H1 (cell line): ENCODE results near the gene RIC8A. TPM values are rescaled to one million over a fixed set of nuclear protein-coding genes. Genes with fewer than 3 reads are reported as not detected.
"Not testable (repeated sequence)": the region's sequence is repeated elsewhere in the genome, so short reads cannot be mapped to it uniquely, and the experiment has no call there.

Source experiments
- CTCF ChIA-PET: fragments of 300-600 bp; sonication (Branson Sonifier 250); formaldehyde crosslinking; loops from one replicate; lab custom pipeline; 2021; ENCODE audit not compliant: partially characterized antibody; lab: Charles Lee
- POLR2A ChIA-PET: fragments of 300-600 bp; sonication (Branson Sonifier 250); formaldehyde crosslinking; loops from one replicate; lab custom pipeline; 2021; ENCODE audit warnings: inconsistent platforms; ENCODE audit not compliant: partially characterized antibody; lab: Charles Lee
- DNase-seq, 2 experiments: peaks; one replicate each; pipeline versions ENCODE4 v3.0.0 to v3.0.0-alpha.2; 2010 to 2022; ENCODE audit warnings: low spot score in 2 of 2, low read depth in 1 of 2, mixed read lengths in 1 of 2
- FAIRE-seq: peaks from 2 replicates; lab custom pipeline; 2011; peaks lifted over from hg19 to GRCh38; lab: Jason Lieb, UNC
- H2AFZ ChIP-seq: 2 replicates; pipeline ENCODE4 v1.8.1; 2012; ENCODE audit warnings: low read length, inconsistent platforms
- H2AK5ac ChIP-seq: 2 replicates; pipeline ENCODE4 v1.6.1; 2013; ENCODE audit warnings: low read depth, low read length
- H2BK120ac ChIP-seq: replicated peaks from 2 replicates; pipeline ENCODE3; 2013; ENCODE audit warnings: low read depth, low read length, inconsistent platforms
- H2BK12ac ChIP-seq: 2 replicates; pipeline ENCODE4 v1.6.1; 2013; ENCODE audit warnings: low read depth, low read length
- H2BK15ac ChIP-seq: 2 replicates; pipeline ENCODE4 v1.6.1; 2013; ENCODE audit warnings: low read length
- H2BK20ac ChIP-seq: 2 replicates; pipeline ENCODE4 v1.6.1; 2013; ENCODE audit warnings: low read length
- H2BK5ac ChIP-seq: 2 replicates; pipeline ENCODE4 v1.6.1; 2013; ENCODE audit warnings: low read depth, low read length
- H3K14ac ChIP-seq: 2 replicates; pipeline ENCODE4 v1.6.1; 2013; ENCODE audit warnings: inconsistent platforms; ENCODE audit not compliant: insufficient read length
- H3K18ac ChIP-seq: 2 replicates; pipeline ENCODE4 v1.6.1; 2013; ENCODE audit warnings: low read length; ENCODE audit errors: extremely low read depth
- H3K23ac ChIP-seq: 2 replicates; pipeline ENCODE4 v1.6.1; 2013; ENCODE audit warnings: inconsistent platforms; ENCODE audit not compliant: insufficient read length
- H3K23me2 ChIP-seq: 2 replicates; pipeline ENCODE4 v1.6.1; 2013; ENCODE audit warnings: low read depth, low read length
- H3K27ac ChIP-seq: 2 replicates; pipeline ENCODE4 v1.6.1; 2011; ENCODE audit warnings: low read depth, low read length, inconsistent platforms
- H3K27me3 ChIP-seq, 4 experiments: replicated peaks in 1 of 4; 1 replicate in 1 of 4; 2 replicates in 3 of 4; pipeline versions ENCODE4 v1.6.1 to v1.8.1; 2011 to 2013; ENCODE audit warnings: low read length in 3 of 4, mild to moderate bottlenecking in 3 of 4, inconsistent platforms in 2 of 4, mixed read lengths in 2 of 4, moderate library complexity in 1 of 4; ENCODE audit not compliant: control insufficient read depth in 3 of 4, insufficient read depth in 3 of 4; ENCODE audit errors: extremely low read depth in 1 of 4
- H3K36me3 ChIP-seq, 4 experiments: 2 replicates each; pipeline versions ENCODE4 v1.6.1 to v1.8.1; 2011 to 2013; ENCODE audit warnings: mild to moderate bottlenecking in 4 of 4, low read length in 3 of 4, moderate library complexity in 2 of 4, control low read depth in 1 of 4, inconsistent platforms in 1 of 4; ENCODE audit not compliant: insufficient read depth in 4 of 4, control insufficient read depth in 2 of 4
- H3K4ac ChIP-seq: replicated peaks from 2 replicates; pipeline ENCODE3; 2013; ENCODE audit warnings: low read length, low read depth, mixed read lengths, inconsistent platforms; ENCODE audit not compliant: insufficient read length
- H3K4me1 ChIP-seq, 4 experiments: replicated peaks in 1 of 4; 1 replicate in 1 of 4; 2 replicates in 3 of 4; pipeline versions ENCODE4 v1.6.1 to v1.8.1; 2011 to 2013; ENCODE audit warnings: low read length in 3 of 4, inconsistent platforms in 2 of 4, mixed read lengths in 1 of 4; ENCODE audit not compliant: insufficient read depth in 4 of 4, control insufficient read depth in 3 of 4
- H3K4me2 ChIP-seq, 2 experiments: 2 replicates each; pipeline versions ENCODE4 v1.6.1 to v1.8.1; 2011 to 2013; ENCODE audit warnings: low read depth in 2 of 2, low read length in 2 of 2, control low read depth in 1 of 2, inconsistent platforms in 1 of 2, mild to moderate bottlenecking in 1 of 2; ENCODE audit not compliant: insufficient read depth in 1 of 2
- H3K4me3 ChIP-seq, 4 experiments: fragments of 200-600, 300-600 bp in 1 of 4; sonication (generic), shearing (Covaris generic), sonication (Bioruptor Twin) in 1 of 4; 2 replicates each; pipeline versions ENCODE4 v1.5.1 to v1.8.1; 2011 to 2016; ENCODE audit warnings: low read length in 4 of 4, low read depth in 3 of 4, control low read depth in 2 of 4, inconsistent platforms in 2 of 4, mild to moderate bottlenecking in 2 of 4, mixed read lengths in 1 of 4, moderate library complexity in 1 of 4; ENCODE audit not compliant: insufficient read depth in 2 of 4; ENCODE audit errors: extremely low read depth in 1 of 4
- H3K56ac ChIP-seq: replicated peaks from 2 replicates; pipeline ENCODE3; 2013; ENCODE audit warnings: low read depth, mild to moderate bottlenecking, mixed read lengths, low read length, inconsistent platforms; ENCODE audit not compliant: insufficient read length
- H3K79me1 ChIP-seq: 2 replicates; pipeline ENCODE4 v1.6.1; 2013; ENCODE audit warnings: low read depth, low read length, control low read depth
- H3K79me2 ChIP-seq, 2 experiments: 2 replicates each; pipeline versions ENCODE4 v1.6.1 to v1.8.1; 2012 to 2013; ENCODE audit warnings: low read length in 2 of 2, mild to moderate bottlenecking in 2 of 2, inconsistent platforms in 1 of 2; ENCODE audit not compliant: insufficient read depth in 2 of 2, control insufficient read depth in 1 of 2
- H3K9ac ChIP-seq, 4 experiments: replicated peaks in 1 of 4; 1 replicate in 1 of 4; 2 replicates in 3 of 4; pipeline versions ENCODE4 v1.6.1 to v1.8.1; 2011 to 2013; ENCODE audit warnings: low read depth in 3 of 4, low read length in 3 of 4, control low read depth in 2 of 4, mild to moderate bottlenecking in 2 of 4, moderate library complexity in 2 of 4, inconsistent platforms in 1 of 4; ENCODE audit errors: extremely low read depth in 1 of 4
- H3K9me3 ChIP-seq, 2 experiments: 2 replicates each; pipeline versions ENCODE4 v1.6.1 to v1.8.1; 2012 to 2013; ENCODE audit warnings: mild to moderate bottlenecking in 2 of 2, moderate library complexity in 2 of 2, control low read depth in 1 of 2, inconsistent platforms in 1 of 2, low read depth in 1 of 2, low read length in 1 of 2, mixed read lengths in 1 of 2; ENCODE audit not compliant: insufficient read depth in 2 of 2
- H4K20me1 ChIP-seq, 2 experiments: replicated peaks in 1 of 2; 2 replicates each; pipeline versions ENCODE3 to v1.8.1; 2011 to 2013; ENCODE audit warnings: inconsistent platforms in 2 of 2, low read length in 2 of 2, mild to moderate bottlenecking in 1 of 2; ENCODE audit not compliant: insufficient read depth in 2 of 2, control insufficient read depth in 1 of 2
- H4K5ac ChIP-seq: 2 replicates; pipeline ENCODE4 v1.6.1; 2013; ENCODE audit warnings: low read length, low read depth, mixed read lengths, inconsistent platforms; ENCODE audit not compliant: insufficient read length
- H4K8ac ChIP-seq: 2 replicates; pipeline ENCODE4 v1.8.0; 2013; ENCODE audit warnings: mild to moderate bottlenecking, moderate library complexity, low read length, inconsistent platforms; ENCODE audit not compliant: insufficient read depth; ENCODE audit errors: extremely low read depth
- H4K91ac ChIP-seq: replicated peaks from 2 replicates; pipeline ENCODE3; 2013; ENCODE audit warnings: low read length, mixed read lengths, inconsistent platforms; ENCODE audit not compliant: insufficient read length
- WGBS, 2 experiments: shearing (Covaris generic) in 1 of 2; methylation state at CpG; one replicate each; pipeline versions ENCODE4 v1.1.6 to v1.1.7; 2013 to 2015; ENCODE audit warnings: low lambda C conversion rate in 2 of 2, mixed read lengths in 2 of 2, inconsistent platforms in 1 of 2, low coverage in 1 of 2, missing lambda C conversion rate in 1 of 2; ENCODE audit not compliant: insufficient replicate concordance in 2 of 2, insufficient coverage in 1 of 2, insufficient read length in 1 of 2; ENCODE audit errors: extremely low coverage in 1 of 2, missing lambda C conversion rate in 1 of 2; 5-methylcytosine and 5-hydroxymethylcytosine counted together
- polyA plus RNA-seq, 7 experiments: library from polyadenylated mRNA; depleted of rRNA in 3 of 7; stranded (reverse) in 5 of 7; unstranded in 2 of 7; fragments of >200 nt in 5 of 7; fragments of 200-250 nt in 2 of 7; gene quantifications; 1 replicate in 5 of 7; 2 replicates in 1 of 7; 4 replicates in 1 of 7; pipeline versions ENCODE4 v1.2.1 to v1.2.3, GENCODE V29; 2011 to 2013; ENCODE audit warnings: missing spikeins in 2 of 7, mixed read lengths in 2 of 7
- total RNA-seq: library from RNA; stranded (reverse); fragmentation: NEBNext Ultra II Directional; extraction: Animal tissue kit (Norgen Biotek cat#: 25700); gene quantifications from 2 replicates; pipeline ENCODE4 v1.2.1, GENCODE V29; 2021

The RIC8A gene
- total and polyA plus RNA-seq, 2 of the 8 experiments (the other 6 are each of a cell fraction or from before 2014, with no cell fraction given), result 67.0 to 105 TPM

GRCh38 chr11:220641-221215 lies 13.2 kb downstream of the RIC8A start:
- H4K20me1 ChIP-seq, H2BK15ac ChIP-seq, H4K91ac ChIP-seq, H2BK12ac ChIP-seq, H3K56ac ChIP-seq, H3K9ac ChIP-seq, H3K18ac ChIP-seq, H2BK20ac ChIP-seq, H4K5ac ChIP-seq, H3K4me3 ChIP-seq, H3K79me2 ChIP-seq, H2BK5ac ChIP-seq, H2AFZ ChIP-seq, H3K79me1 ChIP-seq, H2BK120ac ChIP-seq, H3K4ac ChIP-seq, H3K23ac ChIP-seq, H3K14ac ChIP-seq, H3K4me1 ChIP-seq, DNase-seq, H3K9me3 ChIP-seq, H3K4me2 ChIP-seq, FAIRE-seq, H4K8ac ChIP-seq, H3K23me2 ChIP-seq, H2AK5ac ChIP-seq, H3K36me3 ChIP-seq, H3K27me3 ChIP-seq, H3K27ac ChIP-seq: not testable (repeated sequence)
- ChIA-PET CTCF (interaction anchor here (0.9 to 1.2 kb wide), 2 partner anchors 8 to 30 kb away, joined by 3 to 5 read pairs; no protein-coding TSS in a partner anchor), POLR2A (interaction anchor here (0.9 to 1.2 kb wide), 3 partner anchors 8 to 14 kb away, joined by 3 to 6 read pairs (median 3); partner anchors contain the start of genes BET1L and RIC8A)
- WGBS, 2 experiments, result 94% methylated on average over 1 of the region's 3 CpGs; no CpG with 5 or more reads in 1 of the 2 experiments
